ENCODE data around the gene CASP14.
"Not testable (repeated sequence)": the region's sequence is repeated elsewhere in the genome, so short reads cannot be mapped to it uniquely, and the experiment has no call there.

The CASP14 gene

GRCh38 chr19:15072930-15073647 is 23.8 kb downstream of the CASP14 start:
- DNase-seq = no peak

GRCh38 chr19:15074371-15074770 is 25.1 kb downstream of the CASP14 start:
- no peak for DNase-seq

GRCh38 chr19:15075806-15076205 is 26.5 kb downstream of the CASP14 start:
- no peak for DNase-seq

GRCh38 chr19:15080002-15080401 is 30.7 kb downstream of the CASP14 start:
- DNase-seq = not testable (repeated sequence)

- DNase-seq = no peak
Observed at GRCh38 chr19:15081911-15082310, 32.6 kb downstream of the CASP14 start, which contains the start of gene OR1I1. OR1I1 (plus strand) TSS chr19:15082211; CDS start chr19:15087066, 4,855 bp downstream.

GRCh38 chr19:15087182-15087581 is 37.9 kb downstream of the CASP14 start:
- no peak for DNase-seq

GRCh38 chr19:15091918-15092753 is 42.9 kb downstream of the CASP14 start:
- DNase-seq = peak; percentile 39

- DNase-seq = no peak
Observed at GRCh38 chr19:15093001-15093400, 43.7 kb downstream of the CASP14 start.

- no peak for DNase-seq
Observed at GRCh38 chr19:15096223-15096622, 46.9 kb downstream of the CASP14 start.

- not testable (repeated sequence) for DNase-seq
Observed at GRCh38 chr19:15097980-15098379, 48.7 kb downstream of the CASP14 start.

GRCh38 chr19:15098460-15098859 is 49.2 kb downstream of the CASP14 start:
- no peak for DNase-seq

GRCh38 chr19:15099017-15099582 is 49.8 kb downstream of the CASP14 start:
- no peak for DNase-seq

- DNase-seq = peak; percentile 80
Observed at GRCh38 chr19:15101479-15102082, 52.3 kb downstream of the CASP14 start.

- no peak for DNase-seq
Observed at GRCh38 chr19:15104003-15104402, 54.7 kb downstream of the CASP14 start.

- no peak for DNase-seq
Observed at GRCh38 chr19:15104411-15104810, 55.1 kb downstream of the CASP14 start.

GRCh38 chr19:15105044-15105443 is 55.8 kb downstream of the CASP14 start:
- no peak for DNase-seq

GRCh38 chr19:15107061-15108010 is 58.1 kb downstream of the CASP14 start, which contains the start of gene SYDE1:
SYDE1 (plus strand) TSS chr19:15107401; CDS start chr19:15107434, 33 bp downstream.
- DNase-seq = peak; percentile 61
